Spleen (tissue), 7 donors: ENCODE measurements around the gene ACO2.

Experiments
- POLR2A ChIP-seq, 3 donors: fragments of 450-650 bp; IDR thresholded peaks; one replicate each; pipeline ENCODE4 v1.5.1; 2017; ENCODE audit warnings: antibody characterized with exemption in 3 of 3, mild to moderate bottlenecking in 1 of 3
- TF ChIP-seq, protein P1 (sequence below), 11 experiments: fragments of 200-600 bp in 7 of 11; fragments of 450-650 bp in 4 of 11; sonication (generic) in 4 of 11; IDR thresholded peaks in 8 of 11; conservative IDR thresholded peaks in 3 of 11; 1 replicate in 7 of 11; 2 replicates in 4 of 11; pipeline versions ENCODE4 v1.4.0 to v1.8.0; 2016 to 2021; ENCODE audit warnings: antibody characterized with exemption in 11 of 11, inconsistent platforms in 4 of 11, mild to moderate bottlenecking in 1 of 11
- donor health status: DM: no; HTN: no; CAD: no; lungs with moderate emphysema.
- donor health status: DM: no; HTN: no; CAD: no.
- donor health status: DM: no; HTN: no; CAD: no.

DNA sequence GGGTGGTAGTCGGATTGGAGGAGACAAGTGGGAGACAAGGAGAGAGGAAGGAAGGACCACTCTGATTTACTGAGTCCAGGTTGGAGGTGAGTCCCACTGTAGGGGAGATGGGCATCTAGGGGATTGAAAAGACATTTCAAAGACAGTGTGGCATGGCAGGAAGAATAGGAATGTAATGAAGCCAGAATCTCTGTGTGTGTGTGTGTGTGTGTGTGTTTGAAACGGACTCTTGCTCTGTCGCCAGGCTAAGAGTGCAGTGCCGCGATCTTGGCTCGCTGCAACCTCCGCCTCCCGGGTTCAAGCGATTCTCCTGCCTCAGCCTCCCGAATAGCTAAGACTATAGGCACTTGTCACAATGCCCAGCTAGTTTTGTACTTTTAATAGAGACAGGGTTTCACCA, 87.6 kb downstream of the ACO2 start:
- no peak for TF ChIP-seq POLR2A (IDR thresholded peaks at IDR 0.05)
- TF ChIP-seq, protein P1, sequence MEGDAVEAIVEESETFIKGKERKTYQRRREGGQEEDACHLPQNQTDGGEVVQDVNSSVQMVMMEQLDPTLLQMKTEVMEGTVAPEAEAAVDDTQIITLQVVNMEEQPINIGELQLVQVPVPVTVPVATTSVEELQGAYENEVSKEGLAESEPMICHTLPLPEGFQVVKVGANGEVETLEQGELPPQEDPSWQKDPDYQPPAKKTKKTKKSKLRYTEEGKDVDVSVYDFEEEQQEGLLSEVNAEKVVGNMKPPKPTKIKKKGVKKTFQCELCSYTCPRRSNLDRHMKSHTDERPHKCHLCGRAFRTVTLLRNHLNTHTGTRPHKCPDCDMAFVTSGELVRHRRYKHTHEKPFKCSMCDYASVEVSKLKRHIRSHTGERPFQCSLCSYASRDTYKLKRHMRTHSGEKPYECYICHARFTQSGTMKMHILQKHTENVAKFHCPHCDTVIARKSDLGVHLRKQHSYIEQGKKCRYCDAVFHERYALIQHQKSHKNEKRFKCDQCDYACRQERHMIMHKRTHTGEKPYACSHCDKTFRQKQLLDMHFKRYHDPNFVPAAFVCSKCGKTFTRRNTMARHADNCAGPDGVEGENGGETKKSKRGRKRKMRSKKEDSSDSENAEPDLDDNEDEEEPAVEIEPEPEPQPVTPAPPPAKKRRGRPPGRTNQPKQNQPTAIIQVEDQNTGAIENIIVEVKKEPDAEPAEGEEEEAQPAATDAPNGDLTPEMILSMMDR (IDR thresholded peaks at IDR 0.05 in 8 of 11, conservative IDR thresholded peaks at IDR 0.05 in 3 of 11), result no peak
